ENCODE results near the gene PLEKHM2.

The PLEKHM2 gene

DNA sequence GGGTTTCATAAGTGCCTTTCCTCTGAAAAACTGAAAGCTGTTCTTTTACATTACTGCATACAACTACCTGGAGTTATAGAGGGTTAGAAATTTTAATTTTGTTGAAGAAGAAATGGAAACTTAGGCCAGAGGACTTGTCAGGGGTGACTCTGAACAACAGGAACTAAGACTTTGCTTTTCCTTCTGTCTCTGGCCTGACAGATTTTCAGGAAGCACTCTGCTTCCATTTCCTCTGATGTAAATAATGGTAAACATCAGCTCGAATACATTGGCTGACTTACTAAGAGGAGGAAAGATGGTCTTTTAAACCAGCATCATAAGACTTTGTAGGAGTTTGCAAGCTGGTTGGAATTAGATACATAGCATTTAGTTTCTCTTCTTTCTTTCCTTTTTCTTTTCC, 27.1 kb upstream of the PLEKHM2 start:
- no peak for TF ChIP-seq EZH2 (IDR thresholded peaks at IDR 0.05; ENCODE audit: borderline replicate concordance, low read depth, low read length, severe bottlenecking)
- no peak for TF ChIP-seq CTCF (IDR thresholded peaks at IDR 0.05; ENCODE audit: borderline replicate concordance, extremely low read depth, low read length, poor library complexity, severe bottlenecking)
- no peaks in the 10 kb centered on the region for H4K20me1 ChIP-seq (ENCODE audit: insufficient read depth, low read length)
- H3K79me2 ChIP-seq (ENCODE audit: insufficient read depth, low read length) = no peaks in the 10 kb centered on the region
- H3K27ac ChIP-seq (ENCODE audit: low read length) = no peak overlapping the region
- DNase-seq = no peak
- no peaks in the 10 kb centered on the region for H3K4me1 ChIP-seq (ENCODE audit: insufficient read depth, low read length)
- H3K4me2 ChIP-seq (ENCODE audit: insufficient read depth, low read length) = no peak overlapping the region
- no peak overlapping the region for H3K9ac ChIP-seq (ENCODE audit: low read depth, low read length)
- H3K36me3 ChIP-seq (ENCODE audit: insufficient read depth, low read length) = peaks cover 81% of the 10 kb centered on the region
- no peak for ATAC-seq (ENCODE audit: insufficient read depth, low read depth)
- H3K4me3 ChIP-seq (ENCODE audit: low read depth in 1 of 2, low read length in 2 of 2) = no peak overlapping the region
- no peaks in the 10 kb centered on the region for H3K27me3 ChIP-seq (ENCODE audit: insufficient read depth, low read length, poor library complexity)
- H2AFZ ChIP-seq (ENCODE audit: low read depth, low read length) = no peak overlapping the region
- H3K9me3 ChIP-seq (ENCODE audit: insufficient read depth, low read length, severe bottlenecking) = no peaks in the 10 kb centered on the region

GRCh38 chr1:15660151-15660550, 24.0 kb upstream of the PLEKHM2 start:
- Histone ChIP-seq H3K79me2 (ENCODE audit: insufficient read depth, low read length) (no peaks in the 10 kb centered on the region), H3K36me3 (ENCODE audit: insufficient read depth, low read length) (peaks cover 67% of the 10 kb centered on the region), H3K27ac (ENCODE audit: low read length) (no peak overlapping the region), H2AFZ (ENCODE audit: low read depth, low read length) (no peak overlapping the region), H3K4me2 (ENCODE audit: insufficient read depth, low read length) (no peak overlapping the region), H3K9ac (ENCODE audit: low read depth, low read length) (no peak overlapping the region), H3K4me1 (ENCODE audit: insufficient read depth, low read length) (no peaks in the 10 kb centered on the region), H3K9me3 (ENCODE audit: insufficient read depth, low read length, severe bottlenecking) (no peaks in the 10 kb centered on the region), H4K20me1 (ENCODE audit: insufficient read depth, low read length) (peaks cover 4% of the 10 kb centered on the region; the same call in 1 of the 2 replicates), H3K4me3 (ENCODE audit: low read depth in 1 of 2, low read length in 2 of 2) (no peak overlapping the region), H3K27me3 (ENCODE audit: insufficient read depth, low read length, poor library complexity) (no peaks in the 10 kb centered on the region)
- TF ChIP-seq CTCF (IDR thresholded peaks at IDR 0.05; ENCODE audit: borderline replicate concordance, extremely low read depth, low read length, poor library complexity, severe bottlenecking) = no peak
- TF ChIP-seq EZH2 (IDR thresholded peaks at IDR 0.05; ENCODE audit: borderline replicate concordance, low read depth, low read length, severe bottlenecking) = no peak
- no peak for ATAC-seq (ENCODE audit: insufficient read depth, low read depth)
- DNase-seq = no peak

GRCh38 chr1:15662477-15662876, 21.6 kb upstream of the PLEKHM2 start:
- peaks cover 6% of the 10 kb centered on the region for H4K20me1 ChIP-seq (ENCODE audit: insufficient read depth, low read length)
- DNase-seq (no peak), ATAC-seq (ENCODE audit: insufficient read depth, low read depth) (no peak)
- TF ChIP-seq EZH2 (IDR thresholded peaks at IDR 0.05; ENCODE audit: borderline replicate concordance, low read depth, low read length, severe bottlenecking) (no peak), CTCF (IDR thresholded peaks at IDR 0.05; ENCODE audit: borderline replicate concordance, extremely low read depth, low read length, poor library complexity, severe bottlenecking) (no peak)
- no peak overlapping the region for H3K27ac ChIP-seq (ENCODE audit: low read length)
- H3K27me3 ChIP-seq (ENCODE audit: insufficient read depth, low read length, poor library complexity) = no peaks in the 10 kb centered on the region
- peaks cover 46% of the 10 kb centered on the region for H3K36me3 ChIP-seq (ENCODE audit: insufficient read depth, low read length)
- H3K4me1 ChIP-seq (ENCODE audit: insufficient read depth, low read length) = no peaks in the 10 kb centered on the region
- H3K9me3 ChIP-seq (ENCODE audit: insufficient read depth, low read length, severe bottlenecking) = no peaks in the 10 kb centered on the region
- no peaks in the 10 kb centered on the region for H3K79me2 ChIP-seq (ENCODE audit: insufficient read depth, low read length)
- no peak overlapping the region for H2AFZ ChIP-seq (ENCODE audit: low read depth, low read length)
- no peak overlapping the region for H3K4me2 ChIP-seq (ENCODE audit: insufficient read depth, low read length)
- no peak overlapping the region for H3K9ac ChIP-seq (ENCODE audit: low read depth, low read length)
- H3K4me3 ChIP-seq (ENCODE audit: low read depth in 1 of 2, low read length in 2 of 2) = no peak overlapping the region

DNA sequence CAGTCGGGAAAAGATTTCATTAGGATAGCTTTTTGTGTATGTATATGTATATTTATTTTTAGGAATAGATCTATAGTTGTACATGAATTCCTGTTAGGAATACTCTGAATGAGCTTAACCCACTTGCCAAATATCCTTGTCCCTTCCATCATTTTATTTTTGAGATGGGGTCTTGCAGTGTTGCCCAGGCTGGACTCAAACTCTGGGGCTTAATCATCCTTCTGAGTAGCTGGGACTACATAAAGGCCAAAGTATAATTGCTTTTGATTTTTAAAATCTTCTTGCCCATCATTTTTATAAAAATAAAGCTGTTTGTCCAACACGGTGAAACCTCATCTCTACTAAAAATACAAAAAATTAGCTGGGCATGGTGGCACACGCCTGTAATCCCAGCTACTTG, 20.2 kb upstream of the PLEKHM2 start:
- H3K4me3 ChIP-seq (ENCODE audit: low read depth in 1 of 2, low read length in 2 of 2) = no peak overlapping the region
- H3K4me1 ChIP-seq (ENCODE audit: insufficient read depth, low read length) = no peaks in the 10 kb centered on the region
- no peak overlapping the region for H2AFZ ChIP-seq (ENCODE audit: low read depth, low read length)
- no peak overlapping the region for H3K9ac ChIP-seq (ENCODE audit: low read depth, low read length)
- H3K4me2 ChIP-seq (ENCODE audit: insufficient read depth, low read length) = no peak overlapping the region
- no peak for TF ChIP-seq EZH2 (IDR thresholded peaks at IDR 0.05; ENCODE audit: borderline replicate concordance, low read depth, low read length, severe bottlenecking)
- no peak for TF ChIP-seq CTCF (IDR thresholded peaks at IDR 0.05; ENCODE audit: borderline replicate concordance, extremely low read depth, low read length, poor library complexity, severe bottlenecking)
- H3K27me3 ChIP-seq (ENCODE audit: insufficient read depth, low read length, poor library complexity) = no peaks in the 10 kb centered on the region
- no peak overlapping the region for H3K27ac ChIP-seq (ENCODE audit: low read length)
- H3K9me3 ChIP-seq (ENCODE audit: insufficient read depth, low read length, severe bottlenecking) = no peaks in the 10 kb centered on the region
- no peaks in the 10 kb centered on the region for H3K79me2 ChIP-seq (ENCODE audit: insufficient read depth, low read length)
- ATAC-seq (ENCODE audit: insufficient read depth, low read depth) (no peak), DNase-seq (no peak)
- H4K20me1 ChIP-seq (ENCODE audit: insufficient read depth, low read length) = peaks cover 6% of the 10 kb centered on the region
- H3K36me3 ChIP-seq (ENCODE audit: insufficient read depth, low read length) = peaks cover 36% of the 10 kb centered on the region

All from DND-41 (cell line).